HEK293T (cell line): ENCODE data around the gene GUCY1A2.

Experiments used
- CTCF ChIA-PET: fragments of 350-600 bp; formaldehyde crosslinking; extraction: SDS; loops from one replicate; lab custom pipeline; 2021; ENCODE audit warnings: antibody characterized with exemption, inconsistent platforms; lab: Yijun Ruan, JAX
- POLR2A ChIA-PET: fragments of 350-600 bp; formaldehyde crosslinking; extraction: SDS; loops from one replicate; lab custom pipeline; 2020; ENCODE audit warnings: antibody characterized with exemption, inconsistent platforms; lab: Yijun Ruan, JAX
- DNase-seq: peaks from one replicate; pipeline ENCODE4 v3.0.0; 2012; ENCODE audit warnings: mixed read lengths; ENCODE audit errors: extremely low spot score
- ARNT ChIP-seq: fragments of 450-650 bp; IDR thresholded peaks from 2 replicates; pipeline ENCODE4 v1.6.1; 2017; ENCODE audit warnings: mild to moderate bottlenecking
- BHLHE40 ChIP-seq: fragments of 450-650 bp; IDR thresholded peaks from 2 replicates; pipeline ENCODE4 v1.6.1; 2016; ENCODE audit warnings: mild to moderate bottlenecking, moderate library complexity, borderline replicate concordance
- CTBP1 ChIP-seq: fragments of 450-650 bp; IDR thresholded peaks from 2 replicates; pipeline ENCODE4 v1.6.1; 2016; ENCODE audit warnings: borderline replicate concordance
- ELF4 ChIP-seq: fragments of 450-650 bp; IDR thresholded peaks from 2 replicates; pipeline ENCODE4 v1.6.1; 2017; ENCODE audit warnings: antibody characterized with exemption
- FOXA1 ChIP-seq: fragments of 450-650 bp; IDR thresholded peaks from 2 replicates; pipeline ENCODE4 v1.6.1; 2016; ENCODE audit warnings: mild to moderate bottlenecking
- FOXK2 ChIP-seq: fragments of 450-650 bp; IDR thresholded peaks from 2 replicates; pipeline ENCODE4 v1.6.1; 2016; ENCODE audit warnings: mild to moderate bottlenecking
- FOXM1 ChIP-seq: fragments of 450-650 bp; IDR thresholded peaks from 2 replicates; pipeline ENCODE4 v1.6.1; 2017; ENCODE audit warnings: mild to moderate bottlenecking, borderline replicate concordance
- HDGF ChIP-seq: fragments of 450-650 bp; IDR thresholded peaks from 2 replicates; pipeline ENCODE4 v1.6.1; 2017; ENCODE audit warnings: antibody characterized with exemption, borderline replicate concordance
- L3MBTL2 ChIP-seq: fragments of 450-650 bp; conservative IDR thresholded peaks from 2 replicates; pipeline ENCODE4 v1.6.1; 2016; ENCODE audit warnings: mild to moderate bottlenecking
- LEF1 ChIP-seq: fragments of 450-650 bp; IDR thresholded peaks from 2 replicates; pipeline ENCODE4 v1.6.1; 2017; ENCODE audit warnings: mild to moderate bottlenecking, borderline replicate concordance
- NFRKB ChIP-seq: fragments of 450-650 bp; IDR thresholded peaks from 2 replicates; pipeline ENCODE4 v1.6.1; 2016; ENCODE audit warnings: mild to moderate bottlenecking, moderate library complexity
- SP1 ChIP-seq: fragments of 450-650 bp; IDR thresholded peaks from 2 replicates; pipeline ENCODE4 v1.6.1; 2017
- SUZ12 ChIP-seq: fragments of 450-650 bp; IDR thresholded peaks from 2 replicates; pipeline ENCODE4 v1.6.1; 2016; ENCODE audit warnings: mild to moderate bottlenecking
- TARDBP ChIP-seq: fragments of 450-650 bp; IDR thresholded peaks from 2 replicates; pipeline ENCODE4 v1.6.1; 2016
- ZNF384 ChIP-seq: fragments of 450-650 bp; IDR thresholded peaks from 2 replicates; pipeline ENCODE4 v1.6.1; 2016
- TF ChIP-seq, protein P1 (sequence below): fragments of 450-650 bp; IDR thresholded peaks from 2 replicates; pipeline ENCODE4 v1.6.1; 2016

The GUCY1A2 gene

DNA sequence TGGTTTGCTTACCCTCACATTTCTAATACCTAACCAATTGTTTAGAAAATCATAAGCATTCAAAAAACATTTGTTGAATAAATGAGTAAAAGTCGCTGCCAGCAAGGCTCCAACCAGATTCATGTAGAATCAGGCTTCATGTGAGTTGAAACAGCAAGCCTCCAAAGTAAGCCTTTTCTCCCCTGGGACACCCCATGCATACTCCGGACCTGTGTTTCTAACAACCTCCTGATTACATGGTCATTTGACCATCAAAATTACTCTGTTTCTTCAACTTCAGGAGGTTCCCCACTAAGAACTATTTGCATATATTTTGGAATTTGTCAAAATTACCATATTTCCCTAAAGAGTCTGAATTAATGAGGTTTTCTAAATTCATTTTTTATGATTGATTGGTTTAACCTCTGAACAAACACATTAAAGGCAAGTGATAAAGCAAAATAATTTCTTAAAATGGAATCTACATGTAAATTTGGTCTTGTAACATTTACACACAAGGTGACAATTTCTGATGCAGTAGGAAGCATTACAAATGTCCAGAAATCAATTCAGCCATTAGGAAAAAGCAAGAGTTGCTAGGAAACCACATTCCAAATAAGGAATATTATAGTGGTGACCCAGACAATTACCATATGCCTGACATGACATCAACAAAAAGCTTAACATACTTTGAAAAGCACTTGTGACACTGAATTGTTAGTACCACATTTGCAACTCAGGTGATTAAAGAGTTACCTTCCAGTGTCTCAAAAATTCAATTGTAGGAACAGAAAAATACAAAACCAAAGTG, 252.6 kb downstream of the GUCY1A2 start:
- ChIA-PET CTCF (no interaction called here), POLR2A (no interaction called here)
- TF ChIP-seq FOXM1 (no peak), FOXK2 (no peak), LEF1 (no peak), FOXA1 (no peak), ELF4 (no peak), SP1 (no peak), SUZ12 (no peak), ZNF384 (no peak), TARDBP (no peak), NFRKB (no peak), ARNT (no peak)
- no peak for DNase-seq

DNA sequence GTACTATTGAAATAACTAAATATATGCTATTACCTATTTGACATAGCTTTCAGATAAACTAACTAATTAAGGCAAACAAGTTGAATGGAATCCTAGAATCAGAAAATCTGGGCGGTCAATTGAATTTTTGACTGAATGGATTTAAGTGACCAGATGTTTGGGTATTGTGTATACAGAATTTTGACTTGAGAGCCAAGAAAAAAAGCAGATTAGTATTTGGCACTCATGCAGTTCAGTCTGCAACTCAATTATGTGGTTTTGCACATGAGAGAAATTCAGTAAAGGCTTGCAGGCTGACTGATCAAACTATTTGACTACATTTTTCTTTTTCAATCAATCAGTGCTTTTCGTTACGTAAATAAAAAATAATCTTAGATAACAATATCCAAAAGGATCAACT, 254.8 kb downstream of the GUCY1A2 start:
- DNase-seq = no peak

GRCh38 chr11:106761745-106762144, 256.5 kb downstream of the GUCY1A2 start:
- DNase-seq = no peak
- TF ChIP-seq FOXA1 (no peak), L3MBTL2 (no peak), NFRKB (no peak), CTBP1 (no peak), FOXK2 (no peak), ZNF384 (no peak), HDGF (no peak), SP1 (no peak), ELF4 (no peak), FOXM1 (no peak)
- TF ChIP-seq, protein P1, sequence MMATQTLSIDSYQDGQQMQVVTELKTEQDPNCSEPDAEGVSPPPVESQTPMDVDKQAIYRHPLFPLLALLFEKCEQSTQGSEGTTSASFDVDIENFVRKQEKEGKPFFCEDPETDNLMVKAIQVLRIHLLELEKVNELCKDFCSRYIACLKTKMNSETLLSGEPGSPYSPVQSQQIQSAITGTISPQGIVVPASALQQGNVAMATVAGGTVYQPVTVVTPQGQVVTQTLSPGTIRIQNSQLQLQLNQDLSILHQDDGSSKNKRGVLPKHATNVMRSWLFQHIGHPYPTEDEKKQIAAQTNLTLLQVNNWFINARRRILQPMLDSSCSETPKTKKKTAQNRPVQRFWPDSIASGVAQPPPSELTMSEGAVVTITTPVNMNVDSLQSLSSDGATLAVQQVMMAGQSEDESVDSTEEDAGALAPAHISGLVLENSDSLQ = no peak
- ChIA-PET CTCF (interaction anchor here (0.7 kb wide), 1 partner anchor 227 kb away, joined by 4 read pairs; no protein-coding TSS in a partner anchor), POLR2A (no interaction called here)

More for the DNA sequence above, 254.8 kb downstream of the GUCY1A2 start:
- TF ChIP-seq SP1 = no peak
- TF ChIP-seq FOXM1 = no peak
- no peak for TF ChIP-seq BHLHE40
- no peak for TF ChIP-seq FOXA1
- TF ChIP-seq LEF1 = no peak
- no peak for TF ChIP-seq SUZ12
- no peak for TF ChIP-seq NFRKB
- TF ChIP-seq CTBP1 = no peak
- TF ChIP-seq FOXK2 = no peak
- TF ChIP-seq ZNF384 = no peak
- TF ChIP-seq, protein P1 = no peak
- TF ChIP-seq L3MBTL2 = no peak
- no peak for TF ChIP-seq ELF4
- TF ChIP-seq HDGF = no peak
- TF ChIP-seq ARNT = no peak
- no peak for TF ChIP-seq TARDBP
- CTCF ChIA-PET = no interaction called here
- POLR2A ChIA-PET = no interaction called here

DNA sequence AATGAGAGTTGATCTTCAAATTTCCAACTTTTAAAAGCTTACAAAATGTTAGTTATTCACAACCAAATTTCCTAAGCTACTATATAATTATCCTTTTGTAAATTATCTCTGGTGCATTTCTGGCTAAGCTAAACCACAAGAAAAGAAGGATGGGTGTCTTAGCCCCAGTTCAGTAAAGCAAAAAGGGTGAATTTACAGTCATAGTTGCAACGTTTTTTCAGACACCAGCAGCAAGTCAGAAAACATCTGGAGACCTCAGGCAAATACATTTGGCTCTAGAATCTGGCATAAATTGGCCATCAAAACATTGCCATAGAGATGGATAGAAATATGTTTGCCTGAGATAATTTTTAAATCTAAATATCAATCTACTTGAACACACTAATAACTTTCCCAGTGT, 257.0 kb downstream of the GUCY1A2 start:
- ChIA-PET CTCF (interaction anchor here (0.7 kb wide), 1 partner anchor 228 kb away, joined by 4 read pairs; no protein-coding TSS in a partner anchor), POLR2A (no interaction called here)
- TF ChIP-seq L3MBTL2 = no peak
- TF ChIP-seq SP1 = no peak
- TF ChIP-seq CTBP1 = no peak
- no peak for TF ChIP-seq ELF4
- TF ChIP-seq HDGF = no peak
- no peak for TF ChIP-seq TARDBP
- no peak for DNase-seq

DNA sequence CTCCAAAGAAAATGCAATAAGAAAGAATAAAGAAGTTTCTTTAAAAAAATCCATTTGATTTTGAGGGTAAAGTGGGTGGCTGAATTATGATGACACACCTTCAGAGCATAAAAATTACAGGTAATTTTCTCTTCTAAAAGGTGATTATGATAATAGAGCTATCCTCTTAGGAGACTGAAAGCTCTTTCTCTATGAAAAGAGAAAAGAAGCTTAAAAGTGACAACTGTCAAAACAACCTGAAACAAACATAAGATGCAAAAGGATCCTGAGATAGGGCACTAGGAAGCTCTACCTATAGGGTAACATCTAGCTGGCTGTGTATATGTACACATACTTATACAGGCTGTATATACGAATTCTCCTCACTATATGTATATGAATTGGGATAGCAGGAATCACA, 270.2 kb downstream of the GUCY1A2 start:
- ChIA-PET CTCF (interaction anchor here (0.9 kb wide), 1 partner anchor 10 kb away, joined by 4 read pairs; no protein-coding TSS in a partner anchor), POLR2A (no interaction called here)
- no peak for TF ChIP-seq ARNT
- no peak for TF ChIP-seq FOXM1
- no peak for TF ChIP-seq LEF1
- TF ChIP-seq FOXA1 = no peak
- TF ChIP-seq ELF4 = no peak
- TF ChIP-seq, protein P1 = no peak
- TF ChIP-seq L3MBTL2 = no peak
- TF ChIP-seq NFRKB = no peak
- no peak for TF ChIP-seq SP1
- no peak for TF ChIP-seq HDGF
- TF ChIP-seq TARDBP = no peak
- no peak for TF ChIP-seq ZNF384
- no peak for TF ChIP-seq CTBP1
- TF ChIP-seq BHLHE40 = no peak
- TF ChIP-seq SUZ12 = no peak
- DNase-seq = no peak

GRCh38 chr11:106745941-106746340, 272.3 kb downstream of the GUCY1A2 start:
- ChIA-PET CTCF (no interaction called here), POLR2A (no interaction called here)
- DNase-seq = no peak
- TF ChIP-seq ZNF384 = no peak
- no peak for TF ChIP-seq ARNT
- no peak for TF ChIP-seq NFRKB
- TF ChIP-seq L3MBTL2 = no peak
- TF ChIP-seq LEF1 = no peak
- no peak for TF ChIP-seq ELF4
- TF ChIP-seq FOXK2 = no peak
- TF ChIP-seq BHLHE40 = no peak
- no peak for TF ChIP-seq CTBP1
- TF ChIP-seq FOXA1 = no peak
